NOMO-1 (cell line): ENCODE results near the gene NRIP1.

Source experiments
- DNase-seq, 2 experiments: peaks; one replicate each; lab custom pipeline; 2025; ENCODE audit not compliant: unreplicated experiment in 2 of 2; lab: John Stamatoyannopoulos, UW

Gene NRIP1

GRCh38 chr21:14987370-14988170, 77.2 kb downstream of the NRIP1 start:
- DNase-seq, result no peak

GRCh38 chr21:14985306-14985705, 79.5 kb downstream of the NRIP1 start:
- no peak for DNase-seq

GRCh38 chr21:14982336-14982735, 82.5 kb downstream of the NRIP1 start:
- no peak for DNase-seq

GRCh38 chr21:14981246-14981645, 83.6 kb downstream of the NRIP1 start:
- no peak for DNase-seq

GRCh38 chr21:14979264-14979663, 85.5 kb downstream of the NRIP1 start:
- DNase-seq, result no peak

GRCh38 chr21:14977814-14978213, 87.0 kb downstream of the NRIP1 start:
- no peak for DNase-seq

GRCh38 chr21:14975136-14975919, 89.5 kb downstream of the NRIP1 start:
- peak in 1 of 2 experiments; percentile 20 for DNase-seq

GRCh38 chr21:14972678-14973077, 92.1 kb downstream of the NRIP1 start:
- no peak for DNase-seq

- DNase-seq, result no peak
These were observed 96.0 kb downstream of the NRIP1 start for GRCh38 chr21:14968821-14969220.

GRCh38 chr21:14968029-14968428, 96.8 kb downstream of the NRIP1 start:
- DNase-seq, result no peak

GRCh38 chr21:14964621-14965020, 100.2 kb downstream of the NRIP1 start:
- no peak for DNase-seq

GRCh38 chr21:14962217-14962616, 102.6 kb downstream of the NRIP1 start:
- no peak for DNase-seq

- no peak for DNase-seq
These were observed 103.3 kb downstream of the NRIP1 start for GRCh38 chr21:14961502-14961901.

- no peak for DNase-seq
These were observed 105.5 kb downstream of the NRIP1 start for GRCh38 chr21:14959343-14959742.

GRCh38 chr21:14957836-14958235, 107.0 kb downstream of the NRIP1 start:
- DNase-seq, result no peak

GRCh38 chr21:14956807-14957206, 108.0 kb downstream of the NRIP1 start:
- DNase-seq, result no peak

- DNase-seq, result no peak
These were observed 108.8 kb downstream of the NRIP1 start for GRCh38 chr21:14955936-14956520.

GRCh38 chr21:14952916-14953315, 111.9 kb downstream of the NRIP1 start:
- no peak for DNase-seq

- DNase-seq, result no peak
These were observed 115.2 kb downstream of the NRIP1 start for GRCh38 chr21:14949603-14950002.

- DNase-seq, result no peak
These were observed 117.1 kb downstream of the NRIP1 start for GRCh38 chr21:14947613-14948160.

- no peak for DNase-seq
These were observed 119.6 kb downstream of the NRIP1 start for GRCh38 chr21:14945176-14945575.
